Sigmoid colon (tissue), 7 donors: Measurements from ENCODE around the gene ANKRD2. TPM values are rescaled to one million over a fixed set of nuclear protein-coding genes. Genes with fewer than 3 reads are reported as not detected.
A peak's percentile ranks its signal among the peaks of the same experiment; 100 is the strongest.

ENCODE experiments used
- DNase-seq: peaks from one replicate; pipeline ENCODE4 v3.0.0-alpha.2; 2019
- H3K27ac ChIP-seq, 4 donors: fragments of 200-600 bp; sonication (generic); one replicate each; pipeline ENCODE4 v1.5.1; 2016 to 2019; ENCODE audit warnings: mild to moderate bottlenecking in 1 of 4
- H3K27me3 ChIP-seq, 3 donors: fragments of 200-600 bp; sonication (generic); one replicate each; pipeline ENCODE4 v1.5.1; 2019; ENCODE audit warnings: mild to moderate bottlenecking in 1 of 3
- H3K36me3 ChIP-seq, 4 donors: fragments of 200-600 bp; sonication (generic); one replicate each; pipeline ENCODE4 v1.5.1; 2016 to 2019
- H3K4me1 ChIP-seq, 4 donors: fragments of 200-600 bp; sonication (generic); one replicate each; pipeline ENCODE4 v1.5.1; 2017 to 2019
- H3K4me3 ChIP-seq, 4 donors: fragments of 200-600 bp; sonication (generic); one replicate each; pipeline ENCODE4 v1.5.1; 2017 to 2019; ENCODE audit warnings: mild to moderate bottlenecking in 2 of 4, moderate library complexity in 1 of 4
- H3K9me3 ChIP-seq, 4 donors: fragments of 200-600 bp in 3 of 4; sonication (generic) in 3 of 4; one replicate each; pipeline versions ENCODE4 v1.5.1 to v1.6.1; 2013 to 2019
- CTCF ChIP-seq, 4 experiments: fragments of 450-650 bp in 3 of 4; fragments of 200-600 bp in 1 of 4; IDR thresholded peaks; one replicate each; pipeline ENCODE4 v1.5.1; 2016 to 2019; ENCODE audit warnings: antibody characterized with exemption in 4 of 4, mild to moderate bottlenecking in 3 of 4, moderate library complexity in 2 of 4
- EP300 ChIP-seq, 4 donors: sonication (generic); formaldehyde crosslinking; IDR thresholded peaks; one replicate each; pipeline ENCODE4 v1.6.1; 2017; ENCODE audit warnings: antibody characterized with exemption in 4 of 4
- POLR2A ChIP-seq, 2 donors: fragments of 450-650 bp; IDR thresholded peaks; one replicate each; pipeline ENCODE4 v1.6.1; 2016; ENCODE audit warnings: antibody characterized with exemption in 2 of 2, mild to moderate bottlenecking in 2 of 2, moderate library complexity in 2 of 2
- POLR2AphosphoS5 ChIP-seq, 4 donors: sonication (generic); formaldehyde crosslinking; IDR thresholded peaks; one replicate each; pipeline ENCODE4 v1.6.1; 2017; ENCODE audit warnings: antibody characterized with exemption in 4 of 4
- WGBS, 2 donors: extraction: QIAGEN DNeasy Blood & Tissue Kit; methylation state at CpG; one replicate each; pipeline ENCODE4 v1.1.7; 2013; 5-methylcytosine and 5-hydroxymethylcytosine counted together
- intact Hi-C: fragments of 100-400 bp; cut with DNase I; formaldehyde crosslinking; loops from one replicate; pipeline ENCODE4 v1.15.1; 2023
- polyA plus RNA-seq, 3 donors: library from polyadenylated mRNA; stranded (reverse); fragments of 200-250 nt; gene quantifications; one replicate each; pipeline ENCODE4 v1.2.3, GENCODE V29; 2013
- total RNA-seq, 4 donors: library from RNA; depleted of rRNA; stranded (reverse); fragments of >200 nt; gene quantifications; one replicate each; pipeline ENCODE4 v1.1.0, GENCODE V29; 2016
- donor health status: healthy with polysubstance abuse.
- donor health status: Bipolar disorder and iron deficiency.
- donor health status: healthy.

The ANKRD2 gene
- total and polyA plus RNA-seq, 7 donors, result 0.31 to 1.2 (median 0.49) TPM; not detected in 4

- peaks cover 0 to 34% (median 5%) of the 10 kb centered on the region in 4 donors for H3K36me3 ChIP-seq
- no peak for DNase-seq
- H3K4me3 ChIP-seq, result no peak overlapping the region
- H3K4me1 ChIP-seq, result peaks cover 0 to 30% (median 22%) of the 10 kb centered on the region in 4 donors
- TF ChIP-seq POLR2AphosphoS5 (IDR thresholded peaks at IDR 0.05) (no peak), POLR2A (IDR thresholded peaks at IDR 0.05) (no peak), EP300 (IDR thresholded peaks at IDR 0.05) (no peak), CTCF (IDR thresholded peaks at IDR 0.05) (no peak)
- no peak overlapping the region for H3K27ac ChIP-seq
- intact Hi-C loops, result no loop called here
- no peaks in the 10 kb centered on the region for H3K27me3 ChIP-seq
- WGBS, 2 donors, result 82 to 88% methylated on average over 5 of the region's 5 CpGs
- no peaks in the 10 kb centered on the region for H3K9me3 ChIP-seq
These were observed 1.6 kb upstream of the ANKRD2 start for GRCh38 chr10:97570789-97571471.

- TF ChIP-seq CTCF (IDR thresholded peaks at IDR 0.05) (no peak), EP300 (IDR thresholded peaks at IDR 0.05) (no peak), POLR2A (IDR thresholded peaks at IDR 0.05) (no peak), POLR2AphosphoS5 (IDR thresholded peaks at IDR 0.05) (no peak)
- no peak for DNase-seq
- Histone ChIP-seq H3K36me3 (peaks cover 0 to 34% (median 5%) of the 10 kb centered on the region in 4 donors), H3K27me3 (no peaks in the 10 kb centered on the region), H3K27ac (no peak overlapping the region), H3K4me1 (peaks cover 0 to 30% (median 22%) of the 10 kb centered on the region in 4 donors), H3K9me3 (no peaks in the 10 kb centered on the region), H3K4me3 (no peak overlapping the region)
- intact Hi-C loops, result loop anchor here (2.0 kb wide), 1 partner anchor 41 kb away; no protein-coding TSS in a partner anchor
- 88 to 91% methylated on average over 3 of the region's 3 CpGs for whole genome bisulfite sequencing, 2 donors
These were observed 957 bp upstream of the ANKRD2 start for GRCh38 chr10:97571622-97572021.

GRCh38 chr10:97573021-97573420, 442 bp downstream of the ANKRD2 start:
- WGBS, 2 donors, result 97 to 99% methylated on average over 2 of the region's 2 CpGs
- DNase-seq, result no peak
- Histone ChIP-seq H3K27me3 (no peaks in the 10 kb centered on the region), H3K4me3 (no peak overlapping the region), H3K4me1 (peaks cover 0 to 30% (median 22%) of the 10 kb centered on the region in 4 donors), H3K27ac (peak overlapping the region in 2 of 4 donors; percentile 33 to 82), H3K9me3 (no peaks in the 10 kb centered on the region), H3K36me3 (peaks cover 0 to 29% (median 5%) of the 10 kb centered on the region in 4 donors)
- no peak for TF ChIP-seq EP300 (IDR thresholded peaks at IDR 0.05)
- TF ChIP-seq POLR2A (IDR thresholded peaks at IDR 0.05), result no peak
- no peak for TF ChIP-seq POLR2AphosphoS5 (IDR thresholded peaks at IDR 0.05)
- TF ChIP-seq CTCF (IDR thresholded peaks at IDR 0.05), result no peak
- intact Hi-C loops, result loop anchor here (2.0 kb wide), 1 partner anchor 40 kb away; no protein-coding TSS in a partner anchor

GRCh38 chr10:97573672-97574071, 1.1 kb downstream of the ANKRD2 start:
- no peak overlapping the region for H3K4me3 ChIP-seq
- peak overlapping the region in 3 of 4 donors; percentile 63 to 82 (median 70) for H3K27ac ChIP-seq
- H3K9me3 ChIP-seq, result no peaks in the 10 kb centered on the region
- intact Hi-C loops, result loop anchor here (2.0 kb wide), 1 partner anchor 39 kb away; no protein-coding TSS in a partner anchor
- TF ChIP-seq POLR2AphosphoS5 (IDR thresholded peaks at IDR 0.05), result no peak
- H3K36me3 ChIP-seq, result peaks cover 0 to 25% (median 5%) of the 10 kb centered on the region in 4 donors
- peaks cover 0 to 30% (median 22%) of the 10 kb centered on the region in 4 donors for H3K4me1 ChIP-seq
- H3K27me3 ChIP-seq, result no peaks in the 10 kb centered on the region
- no peak for DNase-seq
- WGBS, 2 donors, result 70 to 71% methylated on average over 2 of the region's 2 CpGs

GRCh38 chr10:97574374-97575126, 2.0 kb downstream of the ANKRD2 start:
- H3K27ac ChIP-seq, result peak overlapping the region; percentile 33 to 82 (median 66)
- peak in 1 of 4 donors; percentile 71 for TF ChIP-seq EP300 (IDR thresholded peaks at IDR 0.05)
- TF ChIP-seq POLR2A (IDR thresholded peaks at IDR 0.05), result no peak
- TF ChIP-seq POLR2AphosphoS5 (IDR thresholded peaks at IDR 0.05), result peak in 3 of 4 donors; percentile 31 to 59 (median 54)
- no peak for TF ChIP-seq CTCF (IDR thresholded peaks at IDR 0.05)
- peaks cover 0 to 16% (median 5%) of the 10 kb centered on the region in 4 donors for H3K36me3 ChIP-seq
- intact Hi-C loops, result no loop called here
- no peak overlapping the region for H3K4me3 ChIP-seq
- no peak for DNase-seq
- H3K4me1 ChIP-seq, result peaks cover 0 to 30% (median 22%) of the 10 kb centered on the region in 4 donors
- WGBS, 2 donors, result 38 to 62% methylated on average over 4 of the region's 4 CpGs
- H3K9me3 ChIP-seq, result no peaks in the 10 kb centered on the region
- no peaks in the 10 kb centered on the region for H3K27me3 ChIP-seq
